Brain microvascular endothelial cell (primary cell): ENCODE results near the gene GNGT1.

Experiments
- DNase-seq: peaks from one replicate; pipeline ENCODE4 v3.0.0-alpha.2; 2020
- H3K27ac ChIP-seq: fragments of 250-450 bp; sonication (Bioruptor Pico); 2 replicates; pipeline ENCODE4 v1.5.1; 2020; ENCODE audit warnings: mild to moderate bottlenecking, moderate library complexity
- H3K27me3 ChIP-seq: fragments of 250-450 bp; sonication (Bioruptor Pico); replicated peaks from 2 replicates; pipeline ENCODE4 v1.5.1; 2020; ENCODE audit warnings: mild to moderate bottlenecking
- H3K36me3 ChIP-seq: fragments of 250-450 bp; sonication (Bioruptor Pico); replicated peaks from 2 replicates; pipeline ENCODE4 v1.5.1; 2020; ENCODE audit warnings: mild to moderate bottlenecking
- H3K4me3 ChIP-seq: 2 replicates; pipeline ENCODE4 v1.5.1; 2011; ENCODE audit warnings: low read depth, mild to moderate bottlenecking, control low read depth, low read length, moderate library complexity
- CTCF ChIP-seq: IDR thresholded peaks from 2 replicates; pipeline ENCODE4 v1.5.1; 2011; ENCODE audit warnings: low read depth, mild to moderate bottlenecking, moderate library complexity, low read length, control low read depth, inconsistent platforms; ENCODE audit errors: missing control alignments
- in situ Hi-C: cut with HindIII; loops from 2 replicates; pipeline ENCODE4 v1.10.0; 2017; ENCODE audit warnings: low sequenced_read_pairs, low pct_ligation_motif_present

Gene GNGT1

DNA sequence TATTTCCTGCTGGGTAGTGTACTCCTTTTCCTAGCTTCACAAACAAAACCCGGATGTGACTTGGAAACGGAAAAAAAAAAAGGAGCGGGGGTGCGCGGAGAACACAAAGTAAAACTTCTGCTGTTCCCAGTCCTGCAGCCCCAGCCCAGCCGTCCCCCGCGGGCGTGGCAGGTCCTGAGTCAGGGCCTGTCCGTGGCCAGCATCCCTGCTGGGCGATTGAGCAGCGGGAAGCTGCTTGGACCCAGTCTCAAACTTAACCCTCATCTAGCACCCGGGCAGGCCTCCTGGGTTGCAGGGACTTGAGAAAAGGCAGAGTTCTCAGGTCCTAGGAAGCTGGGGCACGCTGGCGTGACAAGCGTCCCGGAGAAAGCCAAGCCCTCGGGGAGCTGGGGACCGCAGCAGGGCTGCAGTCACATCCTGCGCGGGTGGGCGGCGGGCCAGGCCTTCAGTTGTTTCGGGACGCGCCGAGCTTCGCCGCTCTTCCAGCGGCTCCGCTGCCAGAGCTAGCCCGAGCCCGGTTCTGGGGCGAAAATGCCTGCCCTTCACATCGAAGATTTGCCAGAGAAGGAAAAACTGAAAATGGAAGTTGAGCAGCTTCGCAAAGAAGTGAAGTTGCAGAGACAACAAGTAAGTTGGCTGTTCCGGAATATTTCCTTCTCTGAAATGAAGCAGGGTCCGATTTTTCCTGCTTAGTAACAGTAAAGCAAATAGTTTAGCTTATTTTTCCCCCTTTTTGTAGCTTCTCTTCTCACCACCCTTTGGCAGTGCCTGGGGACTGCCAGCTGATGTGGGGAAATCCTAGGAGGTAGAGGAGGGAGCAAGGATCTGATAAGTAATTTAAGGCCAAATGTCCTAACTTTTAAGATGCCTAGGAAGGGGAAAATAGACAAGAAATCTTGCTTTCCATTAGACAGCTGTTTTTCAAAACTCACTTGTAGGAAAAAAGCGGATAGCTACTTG is 15.5 kb downstream of the GNGT1 start, which contains the start of gene GNG11:
Gene GNG11 (plus strand): TSS at position 129 of the 960 bp plus-strand sequence. CDS start 403 bp downstream, at position 532.
- Histone ChIP-seq H3K4me3 (peak within 1 kb of the TSS; percentile 82), H3K27ac (peak within 1 kb of the TSS; percentile 73), H3K36me3 (peaks cover 11% of the 10 kb centered on the region), H3K27me3 (no peaks in the 10 kb centered on the region)
- DNase-seq, result peak; percentile 61
- no peak for TF ChIP-seq CTCF
- in situ Hi-C loops, result no loop called here

GRCh38 chr7:93923296-93923695 is 16.9 kb downstream of the GNGT1 start:
- no peak for DNase-seq
- no peaks in the 10 kb centered on the region for H3K27me3 ChIP-seq
- no peak for TF ChIP-seq CTCF
- peaks cover 19% of the 10 kb centered on the region for H3K36me3 ChIP-seq
- H3K4me3 ChIP-seq, result peak overlapping the region; percentile 82
- in situ Hi-C loops, result no loop called here
- peak overlapping the region; percentile 73 for H3K27ac ChIP-seq

DNA sequence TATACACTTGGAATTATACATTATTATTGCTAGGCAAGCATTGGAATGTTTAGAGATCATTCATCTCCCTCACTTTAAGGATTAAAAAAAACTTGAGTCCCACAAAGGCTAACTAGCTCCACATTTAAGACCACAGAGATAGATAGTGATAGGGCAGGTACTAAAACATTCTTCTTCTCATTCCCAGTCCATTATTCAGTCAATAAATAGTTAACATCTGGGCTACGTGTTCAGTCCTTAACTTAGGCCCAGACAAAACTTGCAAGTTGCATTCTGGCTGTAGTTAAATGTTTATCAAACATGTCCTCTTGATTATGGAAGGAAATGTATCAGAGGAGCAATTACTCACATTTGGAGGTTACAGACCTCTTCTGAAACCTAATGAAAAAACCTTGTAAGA is 17.6 kb downstream of the GNGT1 start:
- no peak overlapping the region for H3K27ac ChIP-seq
- peak overlapping the region; percentile 82 for H3K4me3 ChIP-seq
- DNase-seq, result no peak

GRCh38 chr7:93926800-93927199 is 20.4 kb downstream of the GNGT1 start:
- in situ Hi-C loops, result no loop called here
- H3K4me3 ChIP-seq, result no peak overlapping the region
- no peak for DNase-seq

More for the DNA sequence above, 17.6 kb downstream of the GNGT1 start:
- H3K27me3 ChIP-seq, result no peaks in the 10 kb centered on the region
- peaks cover 19% of the 10 kb centered on the region for H3K36me3 ChIP-seq
- in situ Hi-C loops, result no loop called here
- no peak for TF ChIP-seq CTCF

GRCh38 chr7:93927585-93927984 is 21.2 kb downstream of the GNGT1 start:
- in situ Hi-C loops, result no loop called here
- Histone ChIP-seq H3K4me3 (no peak overlapping the region), H3K27ac (no peak overlapping the region), H3K36me3 (peaks cover 19% of the 10 kb centered on the region), H3K27me3 (no peaks in the 10 kb centered on the region)
- TF ChIP-seq CTCF, result no peak
- DNase-seq, result no peak

More at GRCh38 chr7:93926800-93927199, 20.4 kb downstream of the GNGT1 start:
- TF ChIP-seq CTCF, result no peak
- H3K27me3 ChIP-seq, result no peaks in the 10 kb centered on the region
- no peak overlapping the region for H3K27ac ChIP-seq
- peaks cover 19% of the 10 kb centered on the region for H3K36me3 ChIP-seq
